Dedifferentiated amniotic fluid mesenchymal stem cell (primary cell): ENCODE measurements around the gene CENPP.
A peak's percentile ranks its signal among the peaks of the same experiment; 100 is the strongest.
"Not testable (repeated sequence)": the region's sequence is repeated elsewhere in the genome, so short reads cannot be mapped to it uniquely, and the experiment has no call there.

Source experiments
- DNase-seq: peaks from one replicate; pipeline ENCODE4 v3.0.0-alpha.2; 2016; ENCODE audit errors: extremely low spot score

The CENPP gene

DNA sequence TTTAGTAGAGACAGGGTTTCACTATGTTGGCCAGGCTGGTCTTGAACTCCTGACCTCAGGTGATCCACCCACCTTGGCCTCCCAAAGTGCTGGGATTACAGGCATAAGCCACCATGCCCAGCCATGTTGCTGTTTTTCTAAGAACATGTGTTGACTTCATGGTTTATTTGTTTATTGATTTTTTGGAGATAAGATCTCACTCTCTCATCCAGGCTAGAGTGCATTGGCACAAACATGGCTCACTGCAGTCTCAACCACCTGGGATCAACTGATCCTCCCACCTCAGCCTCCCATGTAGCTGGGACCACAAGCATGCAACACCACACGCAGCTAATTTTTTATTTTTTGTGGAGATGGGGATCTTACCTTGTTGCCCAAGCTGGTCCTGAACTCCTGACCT, 269.3 kb downstream of the CENPP start:
- DNase-seq = not testable (repeated sequence)

DNA sequence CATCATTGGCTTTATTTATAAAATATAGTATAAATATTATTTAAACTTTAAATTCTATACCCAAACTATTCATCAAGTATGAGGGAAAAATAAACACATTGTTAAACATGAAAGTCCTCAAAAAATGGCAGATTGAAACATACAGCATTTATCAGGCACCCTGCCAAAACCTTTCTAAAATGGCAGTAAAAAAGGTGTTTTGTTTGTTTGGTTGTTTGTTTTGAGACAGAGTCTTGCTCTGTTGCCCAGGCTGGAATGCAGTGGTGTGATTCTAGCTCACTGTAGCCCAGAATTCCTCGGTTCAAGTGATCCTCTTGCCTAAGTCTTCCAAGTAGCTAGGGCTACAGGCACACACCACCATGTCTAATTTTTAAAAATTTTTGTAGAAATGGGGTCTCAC, 270.2 kb downstream of the CENPP start:
- DNase-seq = no peak

DNA sequence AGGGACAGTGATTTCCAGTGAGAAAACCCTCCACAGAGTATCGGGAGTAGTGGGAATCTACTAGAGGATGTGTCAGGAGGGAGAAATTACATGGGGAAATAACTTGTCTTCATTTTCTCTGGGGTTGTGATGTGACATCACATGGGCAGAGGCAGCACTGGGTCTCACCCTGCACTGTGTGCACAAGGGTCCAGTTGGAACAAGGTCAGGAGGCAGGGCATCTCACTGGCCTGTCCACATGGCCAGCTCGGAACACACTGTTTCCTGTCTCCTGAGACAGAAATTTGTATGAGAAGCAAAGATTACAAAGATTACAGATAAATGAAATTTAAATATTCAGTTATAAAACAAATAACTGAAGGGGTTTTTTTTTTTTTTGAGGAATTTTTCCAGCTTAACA, 272.6 kb downstream of the CENPP start:
- DNase-seq = no peak

DNA sequence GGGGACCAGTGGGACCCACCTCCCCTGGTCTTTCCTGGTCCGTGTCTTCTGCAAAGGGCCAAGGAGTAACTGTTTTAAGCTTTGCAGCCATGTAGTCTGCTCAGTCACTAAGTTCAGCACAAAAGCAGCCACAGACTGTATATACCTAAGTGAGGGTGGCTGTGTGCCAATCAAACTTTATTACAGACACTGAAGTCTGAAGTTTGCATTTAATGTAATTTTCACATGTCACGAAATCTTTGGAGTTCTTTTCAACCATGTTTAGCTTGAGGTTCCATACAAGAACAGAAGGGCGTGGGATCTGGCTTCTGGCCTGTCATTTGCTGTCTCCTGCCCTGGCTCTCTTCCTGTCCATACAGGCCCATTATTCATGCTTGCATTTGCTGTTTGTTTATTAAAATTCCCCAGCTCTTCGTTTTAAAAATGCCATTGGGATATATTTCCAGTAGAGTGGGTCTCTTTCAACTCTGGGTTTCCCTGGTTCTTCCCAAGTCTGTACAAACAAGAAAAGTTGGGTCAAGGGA, 274.2 kb downstream of the CENPP start:
- DNase-seq = no peak

DNA sequence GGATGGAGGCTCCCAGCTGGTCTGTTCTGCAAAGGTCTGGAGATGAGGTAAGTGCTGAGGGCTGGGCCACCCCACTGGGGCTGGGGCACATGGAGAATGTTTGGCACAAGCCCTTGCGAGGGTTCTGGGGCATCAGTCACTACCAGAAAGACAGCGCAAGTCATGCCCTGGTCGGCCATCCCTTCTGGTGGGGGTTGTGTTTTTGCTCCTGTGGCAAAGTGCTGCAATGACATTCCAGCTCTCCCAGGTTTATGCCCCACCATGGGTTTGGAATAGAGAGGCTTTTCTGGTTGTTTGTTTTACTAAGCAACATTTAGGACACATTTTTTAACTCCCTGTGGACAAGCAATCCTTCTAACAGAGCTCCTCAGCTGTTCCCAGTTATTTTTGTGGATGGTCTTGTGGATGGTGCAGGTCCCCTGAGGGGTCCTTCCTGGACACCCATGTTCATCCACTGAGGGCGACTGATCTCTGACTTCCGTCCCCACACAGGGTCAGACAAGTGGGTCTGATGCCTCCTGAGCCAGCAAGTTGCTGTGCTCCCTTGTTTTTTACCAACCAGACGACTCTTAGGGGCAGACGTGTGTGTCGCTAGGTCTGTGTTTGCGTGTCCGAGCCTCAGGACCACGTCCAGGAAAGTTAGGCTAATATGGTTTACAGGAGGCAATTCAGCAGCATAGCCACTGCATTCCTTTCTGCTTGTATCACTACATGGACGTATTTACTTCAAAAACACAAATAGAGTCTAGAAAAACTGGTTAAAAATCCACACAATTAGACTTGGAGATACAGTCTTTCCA, 274.9 kb downstream of the CENPP start:
- peak; percentile 52 for DNase-seq

DNA sequence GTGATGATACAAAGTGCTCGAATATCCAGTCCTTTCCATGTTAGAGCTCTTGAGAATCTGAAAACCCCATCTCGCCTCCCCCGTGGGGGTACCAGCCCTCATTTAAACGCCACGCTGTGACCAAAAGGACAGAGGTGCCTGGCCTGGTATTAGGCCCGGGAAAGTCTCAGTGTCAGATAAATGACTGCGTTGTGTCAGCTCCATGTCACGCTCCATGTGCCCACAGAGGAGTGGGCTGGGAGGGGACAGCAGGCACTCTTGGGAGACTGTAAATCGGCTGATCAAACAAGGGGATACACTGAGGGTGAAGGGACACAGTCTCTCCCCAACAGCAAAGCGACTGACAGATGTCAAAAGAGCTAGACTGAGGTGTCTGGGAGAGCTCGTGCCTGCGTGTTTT, 275.7 kb downstream of the CENPP start:
- no peak for DNase-seq

DNA sequence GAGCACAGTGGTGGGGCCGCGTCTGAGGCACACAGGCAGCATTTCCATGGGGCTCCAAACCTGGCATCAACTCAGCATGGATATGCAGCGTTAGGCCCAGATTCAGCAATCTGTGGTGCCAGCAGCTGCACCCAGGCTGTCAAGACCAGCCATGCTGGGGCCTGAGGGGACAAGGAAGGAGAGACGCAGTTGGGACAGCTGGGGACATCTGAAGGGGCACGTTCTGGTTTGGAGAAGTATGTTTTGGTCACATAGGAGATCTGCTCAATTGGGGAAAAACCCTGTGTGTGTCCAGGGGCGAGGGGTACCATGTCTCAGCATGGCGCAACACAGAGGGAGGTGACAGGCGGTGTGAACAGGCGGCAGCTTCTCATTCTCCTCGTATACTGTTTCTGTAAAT, 276.7 kb downstream of the CENPP start:
- DNase-seq = no peak

DNA sequence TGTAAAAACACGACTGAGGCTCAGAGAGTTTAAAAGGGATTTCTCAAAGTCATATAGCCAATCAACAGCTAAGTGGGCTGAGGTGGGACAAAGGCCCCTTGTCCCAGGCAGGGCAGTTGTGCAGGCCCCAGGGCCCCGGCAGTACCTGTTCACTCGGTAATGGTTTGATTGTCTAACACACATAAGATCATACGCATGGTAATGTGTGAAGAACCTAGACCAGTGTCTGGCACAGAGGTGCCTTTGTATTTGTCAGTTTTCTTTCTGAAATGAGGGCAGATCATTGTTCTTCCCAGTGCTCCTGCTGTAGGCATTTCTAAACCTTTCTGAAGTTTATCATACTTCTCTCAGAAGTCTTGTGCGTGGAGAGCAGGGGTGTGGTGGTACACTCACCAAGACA, 277.3 kb downstream of the CENPP start:
- DNase-seq = no peak

DNA sequence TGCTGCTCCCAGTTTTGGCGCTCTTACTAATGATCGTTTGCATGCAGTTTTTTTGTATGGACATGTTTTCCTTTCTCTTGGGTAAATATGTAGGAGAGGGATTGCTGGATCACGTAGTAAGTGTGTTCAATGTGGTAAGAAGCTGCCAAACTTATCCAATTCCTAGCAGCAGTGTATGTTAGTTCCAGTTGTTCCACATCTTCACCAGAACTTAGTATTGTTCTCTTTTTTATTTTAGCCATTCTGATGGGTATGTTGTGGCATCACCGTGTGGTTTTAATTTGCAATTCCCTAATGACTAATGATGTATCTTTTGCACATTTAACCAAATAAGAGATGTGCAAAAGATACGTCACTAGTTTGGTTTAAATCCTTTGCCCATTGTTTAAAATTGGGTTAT, 278.2 kb downstream of the CENPP start:
- no peak for DNase-seq

DNA sequence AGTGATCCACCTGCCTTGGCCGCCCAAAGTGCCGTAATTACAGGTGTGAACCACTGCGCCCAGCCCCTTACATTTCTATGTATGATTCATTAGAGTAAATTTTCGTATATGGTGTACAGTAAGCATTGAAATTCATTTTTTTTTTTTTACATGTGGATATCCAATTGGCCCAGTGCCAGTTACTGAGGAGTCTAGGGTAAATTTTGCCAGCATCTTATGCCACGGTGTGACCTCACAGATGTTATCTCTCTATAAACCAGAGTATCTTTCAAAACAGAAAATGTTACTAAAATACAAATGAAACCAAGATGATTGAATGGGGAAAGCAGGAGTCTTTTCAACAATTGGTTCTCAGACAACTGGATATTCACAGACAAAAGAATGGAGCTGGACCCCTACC, 279.5 kb downstream of the CENPP start:
- no peak for DNase-seq

DNA sequence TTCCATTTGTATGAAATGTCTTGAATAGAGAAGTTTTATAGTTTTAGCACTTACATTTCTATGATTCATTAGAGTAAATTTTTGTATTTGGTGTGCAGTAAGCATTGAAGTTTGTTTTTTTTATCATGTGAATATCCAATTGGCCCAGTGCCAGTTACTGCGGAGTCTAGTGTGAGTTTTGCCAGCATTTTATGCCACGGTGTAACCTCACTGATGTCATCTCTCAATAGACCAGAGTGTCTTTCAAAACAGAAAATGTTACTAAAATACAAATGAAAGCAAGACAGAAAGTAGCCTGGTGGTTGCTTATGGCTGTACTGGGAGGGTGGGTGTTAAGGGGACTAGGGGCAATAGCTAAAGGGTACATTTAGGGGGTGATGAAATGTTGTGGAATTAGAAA, 281.3 kb downstream of the CENPP start:
- peak; percentile 31 for DNase-seq

DNA sequence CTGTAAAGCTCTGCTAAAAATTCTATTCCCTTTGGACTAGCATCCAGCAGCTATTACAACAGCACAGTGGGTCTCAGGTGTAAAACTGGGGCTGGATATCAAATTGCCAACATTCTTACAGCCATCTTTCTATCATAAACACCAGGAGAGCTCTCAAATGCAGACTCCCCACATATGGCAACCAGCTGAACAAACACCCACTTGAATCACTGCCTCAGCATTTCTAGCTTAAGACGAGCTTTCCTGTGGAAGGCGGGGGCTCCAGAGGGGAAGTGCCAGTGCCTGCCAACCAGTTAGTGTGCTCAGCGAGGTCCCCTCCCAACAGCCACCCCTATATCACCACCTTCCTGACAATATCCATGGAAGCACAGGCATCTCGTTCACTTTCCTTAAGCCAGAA, 282.0 kb downstream of the CENPP start:
- DNase-seq = peak; percentile 79

DNA sequence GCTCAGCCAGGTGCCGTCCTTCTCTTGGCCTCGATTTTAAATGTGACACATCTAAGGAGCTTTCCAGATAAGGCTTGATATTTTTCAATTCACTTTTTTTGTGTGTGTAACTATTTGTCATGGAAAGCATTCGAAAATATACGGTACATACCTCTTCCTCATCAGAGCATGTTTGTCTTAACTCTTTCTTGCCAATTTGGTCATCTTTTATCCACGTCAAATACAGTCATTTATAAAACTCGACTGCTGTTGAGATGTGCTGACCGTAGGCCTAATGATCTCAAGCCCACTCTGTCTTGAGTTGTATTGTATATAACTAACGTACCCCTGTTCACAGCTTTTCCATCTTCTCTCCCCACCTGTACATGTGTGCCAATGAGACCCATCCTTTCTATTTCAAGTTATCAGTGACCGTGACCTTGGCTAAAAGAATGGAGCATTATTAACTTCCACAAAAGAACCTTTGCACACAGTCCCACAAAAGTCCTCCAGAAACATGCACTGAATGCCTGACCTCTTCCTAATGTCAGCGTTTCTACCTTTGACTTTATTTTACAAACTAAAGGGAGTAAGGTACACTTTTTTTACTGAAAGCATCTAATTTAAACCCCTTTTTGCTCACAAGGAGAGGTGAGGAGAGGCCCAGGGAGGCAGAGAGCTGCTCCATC, 282.6 kb downstream of the CENPP start:
- no peak for DNase-seq

DNA sequence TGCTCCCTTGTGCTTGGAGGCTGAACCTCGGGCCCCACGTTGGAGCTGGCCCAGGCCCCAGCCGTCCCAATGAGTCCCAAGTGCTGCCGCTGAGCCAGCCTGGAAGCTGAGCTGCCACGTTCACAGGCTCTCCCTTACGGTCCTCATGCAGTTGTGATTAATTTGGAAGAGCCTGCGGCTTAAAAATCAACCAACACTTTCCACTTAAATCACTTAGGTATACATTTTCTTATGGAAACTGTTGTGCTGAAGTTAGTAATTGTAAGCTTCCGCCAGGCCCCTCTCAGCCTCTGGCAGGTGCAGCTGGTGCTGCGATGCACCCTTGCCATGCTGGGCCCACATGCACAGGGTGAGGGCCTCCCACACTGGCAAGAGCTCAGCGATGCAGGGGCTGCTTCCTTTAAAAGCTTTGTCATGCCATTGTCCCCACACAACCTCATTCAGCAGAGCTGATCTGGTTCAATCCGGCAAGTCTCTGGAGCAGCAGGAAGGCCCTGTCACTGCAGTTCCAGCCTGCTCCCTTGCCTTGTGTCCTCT, 283.2 kb downstream of the CENPP start:
- DNase-seq = no peak

DNA sequence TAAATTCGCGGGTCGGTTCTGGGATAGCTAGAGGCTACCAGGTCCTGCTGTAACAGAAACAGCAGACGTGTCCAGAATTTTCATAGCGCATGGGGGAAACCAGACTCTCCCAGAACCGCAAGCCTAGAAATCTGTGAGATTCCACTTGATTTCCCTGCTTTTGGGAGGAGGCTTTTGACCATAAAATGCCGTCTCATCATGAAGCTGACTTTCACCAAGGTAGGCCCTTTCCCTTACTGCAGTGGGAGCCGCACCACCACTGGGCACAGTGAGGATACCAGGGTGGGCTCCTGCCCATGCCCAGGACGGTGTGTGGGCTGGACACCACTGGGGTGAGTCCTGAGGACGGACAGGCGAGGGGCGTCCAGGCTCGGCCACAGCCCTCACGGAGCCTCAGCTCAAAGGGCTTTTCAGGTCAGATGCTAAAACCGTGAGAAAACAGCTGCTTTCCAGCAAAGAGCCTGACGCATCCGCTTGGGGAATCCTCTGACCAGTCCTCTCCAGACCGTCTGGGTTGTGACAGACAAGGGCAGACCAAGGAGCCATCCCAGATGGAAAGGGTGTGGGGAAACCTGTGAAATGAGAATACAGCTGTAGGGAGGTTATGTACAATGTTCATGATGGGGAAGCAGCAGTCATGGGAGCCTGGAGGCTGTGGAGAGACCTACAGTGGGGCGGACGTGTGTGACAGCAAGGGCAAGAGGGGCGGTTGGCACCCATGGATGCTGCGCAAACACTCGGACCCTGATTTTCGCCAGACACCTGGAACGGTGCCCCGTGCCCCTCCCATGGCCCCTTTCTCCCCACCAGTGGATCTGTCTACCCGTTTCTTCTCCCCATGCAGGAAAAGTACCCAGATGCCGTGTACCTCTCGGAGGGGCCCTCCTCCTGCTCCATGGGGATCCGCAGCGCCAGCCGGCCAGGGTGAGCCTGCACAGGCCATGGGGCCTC, 285.0 kb downstream of the CENPP start:
- no peak for DNase-seq

DNA sequence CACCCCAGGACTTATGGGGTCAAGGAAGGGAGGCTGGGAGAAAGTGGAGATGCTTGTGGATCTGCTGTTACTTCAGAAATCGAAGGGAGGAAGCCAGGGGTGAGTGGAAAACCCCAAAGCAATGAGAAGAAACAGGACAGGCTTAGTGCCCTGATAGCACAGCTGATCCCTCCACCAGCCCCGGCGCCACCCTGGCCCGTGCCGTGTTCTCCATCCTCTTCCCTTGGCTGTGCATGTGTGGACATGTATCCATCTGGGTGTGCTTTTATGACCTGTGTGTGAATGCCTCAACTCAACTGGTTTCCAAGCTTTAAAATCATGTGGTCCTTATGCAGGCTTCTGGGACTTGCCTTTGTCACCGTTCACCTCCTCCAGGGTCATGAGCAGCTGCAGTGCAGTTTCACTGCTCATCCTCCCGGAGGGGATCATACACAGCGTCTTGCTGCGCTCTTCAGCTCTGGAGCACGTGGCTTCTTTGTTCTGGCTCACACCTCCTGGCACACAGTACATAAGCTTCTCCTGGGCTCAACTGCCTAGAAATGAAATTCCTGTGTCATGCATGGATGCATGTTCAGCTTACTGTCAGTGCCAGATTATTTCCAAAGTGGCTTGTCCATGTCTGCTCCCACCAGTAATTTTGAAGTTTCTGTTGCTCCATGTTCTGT, 286.0 kb downstream of the CENPP start:
- DNase-seq = no peak

DNA sequence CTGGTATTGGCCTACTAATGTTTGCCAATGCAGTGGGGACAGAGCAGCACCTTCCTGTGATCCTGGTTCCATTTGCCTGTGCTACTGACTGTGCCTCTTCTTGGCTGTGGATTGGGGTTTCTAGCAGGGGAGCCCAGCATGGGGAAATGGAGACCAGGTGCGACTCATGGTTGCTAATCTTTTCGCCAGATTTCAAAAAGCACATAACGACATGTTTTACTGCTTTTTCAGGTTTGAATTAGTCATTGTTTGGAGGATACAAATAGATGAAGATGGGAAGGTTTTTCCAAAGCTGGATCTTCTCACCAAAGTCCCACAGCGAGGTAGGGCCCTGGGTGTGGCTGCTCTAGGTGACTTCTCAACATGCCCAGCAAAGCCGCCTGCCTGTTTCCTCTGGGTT, 286.5 kb downstream of the CENPP start:
- DNase-seq = no peak

DNA sequence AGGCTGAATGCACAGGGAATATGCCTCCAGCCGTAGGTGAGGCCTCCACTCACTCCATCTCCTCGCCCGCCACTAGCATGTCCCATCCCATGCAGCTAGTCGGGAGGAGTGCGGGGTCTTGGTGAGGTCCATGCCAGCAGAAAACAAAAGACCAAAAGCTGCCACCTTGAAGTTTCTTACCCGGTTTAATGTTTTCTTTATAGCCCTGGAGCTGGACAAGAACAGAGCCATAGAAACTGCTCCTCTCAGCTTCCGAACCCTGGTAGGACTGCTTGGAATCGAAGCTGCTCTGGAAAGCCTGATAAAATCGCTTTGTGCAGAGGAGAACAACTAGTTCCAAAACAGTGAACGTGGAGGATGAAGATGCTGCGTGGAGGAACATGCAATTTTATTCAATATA, 287.1 kb downstream of the CENPP start:
- DNase-seq = no peak

DNA sequence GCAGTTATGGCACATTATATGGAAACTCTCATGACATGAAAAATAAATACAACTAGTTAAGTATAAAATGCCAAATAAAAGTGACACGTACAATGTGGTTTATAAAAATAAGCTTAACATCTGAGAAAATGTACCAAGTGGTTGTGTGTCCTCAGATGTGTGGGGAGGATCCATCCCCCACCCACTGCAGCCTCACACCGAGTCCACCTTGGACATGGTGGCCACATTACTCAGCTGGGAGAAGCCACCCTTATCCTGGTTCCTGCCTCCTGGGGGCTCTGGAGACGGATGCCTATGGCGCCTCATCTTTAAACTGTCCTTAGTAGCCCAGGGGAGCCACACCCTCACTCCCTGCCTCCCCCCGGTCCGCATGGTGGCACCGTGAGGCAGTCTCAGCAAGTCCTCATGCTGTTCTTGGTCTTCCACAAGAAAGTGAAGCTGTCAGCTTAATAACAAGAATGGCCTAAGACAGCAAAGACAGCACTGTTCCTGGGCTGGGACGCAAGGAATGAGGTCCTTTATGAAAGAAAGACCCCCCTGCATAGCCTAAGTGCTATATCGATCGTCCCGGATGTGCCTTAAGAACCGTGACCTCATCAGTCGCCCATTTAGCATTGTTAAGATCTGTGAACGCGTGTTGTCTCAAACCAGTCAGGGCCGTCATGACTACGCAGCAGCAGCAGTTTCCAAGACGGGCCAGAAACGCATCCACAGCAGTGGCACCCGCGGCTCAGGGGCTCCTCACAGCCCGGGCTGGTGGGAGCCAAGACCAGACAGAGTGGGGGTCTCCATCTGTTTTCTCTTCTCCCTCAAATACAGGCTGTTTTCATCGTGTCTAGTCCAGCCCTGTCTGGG, 287.7 kb downstream of the CENPP start:
- no peak for DNase-seq

DNA sequence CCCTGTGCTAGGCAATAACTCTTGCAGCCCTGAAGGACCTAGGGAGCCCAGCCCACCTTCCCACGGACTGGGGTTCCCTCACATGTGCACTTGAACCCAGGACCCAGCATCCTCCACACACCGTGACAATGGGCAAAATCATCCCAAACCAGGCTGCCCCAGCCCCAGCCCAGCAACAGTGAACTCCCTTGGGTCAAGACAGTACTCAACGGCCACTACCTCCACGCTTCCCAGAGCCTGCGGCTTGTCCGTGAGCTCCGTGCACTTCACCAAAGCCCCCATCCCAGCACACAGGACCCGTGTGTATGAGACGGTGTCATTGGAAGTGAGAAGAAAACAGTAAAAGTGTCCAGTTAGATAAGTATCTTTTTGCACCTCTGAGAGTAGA, 288.4 kb downstream of the CENPP start:
- no peak for DNase-seq
